Ovary (tissue), 9 donors: ENCODE results near the gene PPP2R5C. TPM values are rescaled to one million over a fixed set of nuclear protein-coding genes. Genes with fewer than 3 reads are reported as not detected.

Experiments used
- DNase-seq, 5 donors: peaks; one replicate each; pipeline ENCODE4 v3.0.0-alpha.2; 2019 to 2020
- H3K27ac ChIP-seq, 2 donors: fragments of 200-600 bp; one replicate each; pipeline versions ENCODE4 v1.5.1 to v1.8.0; 2019 to 2022
- H3K27me3 ChIP-seq: fragments of 200-600 bp; one replicate; pipeline ENCODE4 v1.8.0; 2022
- H3K36me3 ChIP-seq: fragments of 200-600 bp; sonication (generic); one replicate; pipeline ENCODE4 v1.5.1; 2019
- H3K4me1 ChIP-seq: one replicate; pipeline ENCODE4 v1.8.1; 2013; ENCODE audit warnings: mild to moderate bottlenecking, moderate library complexity; ENCODE audit not compliant: insufficient read depth
- H3K4me3 ChIP-seq: fragments of 200-600 bp; sonication (generic); one replicate; pipeline ENCODE4 v1.5.1; 2017
- H3K9me3 ChIP-seq, 2 donors: fragments of 200-600 bp in 1 of 2; sonication (generic) in 1 of 2; one replicate each; pipeline versions ENCODE4 v1.5.1 to v1.8.1; 2013 to 2019; ENCODE audit warnings: mild to moderate bottlenecking in 1 of 2, moderate library complexity in 1 of 2
- CTCF ChIP-seq, 3 donors: fragments of 450-650 bp in 2 of 3; fragments of 200-600 bp in 1 of 3; IDR thresholded peaks; one replicate each; pipeline versions ENCODE4 v1.5.1 to v1.8.0; 2016 to 2022; ENCODE audit warnings: antibody characterized with exemption in 3 of 3, mild to moderate bottlenecking in 1 of 3
- EP300 ChIP-seq: sonication (generic); formaldehyde crosslinking; IDR thresholded peaks from one replicate; pipeline ENCODE4 v1.6.1; 2017; ENCODE audit warnings: antibody characterized with exemption
- POLR2A ChIP-seq: fragments of 450-650 bp; IDR thresholded peaks from one replicate; pipeline ENCODE4 v1.6.1; 2017; ENCODE audit warnings: antibody characterized with exemption, mild to moderate bottlenecking, moderate library complexity
- WGBS, 3 donors: extraction: QIAGEN DNeasy Blood & Tissue Kit in 1 of 3; methylation state at CpG; one replicate each; pipeline versions ENCODE4 v1.1.5 to v1.1.7; 2013 to 2017; 5-methylcytosine and 5-hydroxymethylcytosine counted together
- intact Hi-C, 4 donors: fragments of 100-400 bp; cut with DNase I; formaldehyde crosslinking; loops; one replicate each; pipeline versions ENCODE4 v1.11.0 to v1.15.1; 2022 to 2023
- polyA plus RNA-seq, 2 donors: library from polyadenylated mRNA; stranded (reverse); fragments of 200-250 nt in 1 of 2; fragments of 350-450 nt in 1 of 2; fragmentation: Illumina TruSeq in 1 of 2; extraction: RNeasy Lipid Tissue Mini Kit (QIAGEN cat#74804) in 1 of 2; gene quantifications; one replicate each; pipeline ENCODE4 v1.2.3, GENCODE V29; 2013 to 2014
- total RNA-seq, 7 donors: library from RNA; depleted of rRNA in 2 of 7; stranded (reverse); fragments of >200 nt in 2 of 7; fragmentation: NEBNext Ultra II Directional in 3 of 7; extraction: Animal tissue kit (Norgen Biotek cat#: 25700) in 3 of 7; gene quantifications; one replicate each; pipeline versions ENCODE4 v1.1.0 to v1.2.4, GENCODE V29; 2016 to 2023
- donor health status: DM: no; HTN: no; CAD: no; lungs with moderate emphysema.
- donor health status: DM: no; HTN: no; CAD: no.
- donor health status: Bipolar disorder and iron deficiency.
- donor health status: DM: yes; HTN: yes; CAD: no.
- donor health status: DM: no; HTN: no; CAD: no.
- donor health status: DM: yes; HTN: yes; CAD: no.

The PPP2R5C gene
- total and polyA plus RNA-seq, 9 donors: 52.8 to 136 (median 96.6) TPM

GRCh38 chr14:101960225-101960624 is 198.7 kb downstream of the PPP2R5C start:
- Histone ChIP-seq H3K36me3 (no peaks in the 10 kb centered on the region), H3K9me3 (no peaks in the 10 kb centered on the region), H3K4me1 (no peaks in the 10 kb centered on the region), H3K27me3 (no peaks in the 10 kb centered on the region), H3K27ac (no peak overlapping the region), H3K4me3 (no peak overlapping the region)
- no peak for TF ChIP-seq CTCF (IDR thresholded peaks at IDR 0.05)
- no peak for TF ChIP-seq POLR2A
- intact Hi-C loops: loop anchor here (5.0 to 10.0 kb wide), 6 partner anchors 125 to 255 kb away; partner anchors contain the start of genes HSP90AA1 (in 1 of the 4) and PPP2R5C (in 1 of the 4)
- peak in 1 of 5 donors; percentile 30 for DNase-seq
- WGBS, 3 donors: 49 to 60% (median 56%) methylated on average over 13 of the region's 13 CpGs

GRCh38 chr14:101961011-101961721 is 199.7 kb downstream of the PPP2R5C start:
- intact Hi-C loops: loop anchor here (5.0 to 10.0 kb wide), 6 partner anchors 124 to 256 kb away; partner anchors contain the start of genes HSP90AA1 (in 1 of the 4) and PPP2R5C (in 1 of the 4)
- H3K27ac ChIP-seq: no peak overlapping the region
- no peaks in the 10 kb centered on the region for H3K9me3 ChIP-seq
- peak; percentile 60 to 79 (median 74) for DNase-seq
- no peak overlapping the region for H3K4me3 ChIP-seq
- 28 to 39% (median 30%) methylated on average over 19 of the region's 19 CpGs for WGBS, 3 donors
- no peaks in the 10 kb centered on the region for H3K27me3 ChIP-seq
- TF ChIP-seq EP300 (no peak), CTCF (IDR thresholded peaks at IDR 0.05) (peak; percentile 67 to 82 (median 78)), POLR2A (no peak)
- peaks cover 4% of the 10 kb centered on the region for H3K4me1 ChIP-seq
- no peaks in the 10 kb centered on the region for H3K36me3 ChIP-seq

GRCh38 chr14:101961746-101962502 is 200.4 kb downstream of the PPP2R5C start:
- TF ChIP-seq CTCF (IDR thresholded peaks at IDR 0.05) (no peak), POLR2A (no peak)
- no peak overlapping the region for H3K27ac ChIP-seq

GRCh38 chr14:101962503-101962874 is 201.0 kb downstream of the PPP2R5C start:
- Histone ChIP-seq H3K4me1 (peaks cover 4% of the 10 kb centered on the region), H3K27me3 (no peaks in the 10 kb centered on the region), H3K27ac (no peak overlapping the region), H3K9me3 (no peaks in the 10 kb centered on the region), H3K36me3 (no peaks in the 10 kb centered on the region), H3K4me3 (no peak overlapping the region)
- intact Hi-C loops: loop anchor here (5.0 to 10.0 kb wide), 6 partner anchors 122 to 258 kb away; partner anchors contain the start of genes HSP90AA1 (in 1 of the 4) and PPP2R5C (in 1 of the 4)
- DNase-seq: peak in 3 of 5 donors; percentile 48 to 58 (median 56)
- no peak for TF ChIP-seq CTCF (IDR thresholded peaks at IDR 0.05)
- TF ChIP-seq POLR2A: no peak
- TF ChIP-seq EP300: no peak
- 37 to 45% (median 42%) methylated on average over 5 of the region's 5 CpGs for WGBS, 3 donors

More at GRCh38 chr14:101961746-101962502, 200.4 kb downstream of the PPP2R5C start:
- Histone ChIP-seq H3K9me3 (no peaks in the 10 kb centered on the region), H3K36me3 (no peaks in the 10 kb centered on the region), H3K4me1 (peaks cover 4% of the 10 kb centered on the region), H3K4me3 (no peak overlapping the region), H3K27me3 (no peaks in the 10 kb centered on the region)
- intact Hi-C loops: loop anchor here (5.0 to 10.0 kb wide), 6 partner anchors 123 to 257 kb away; partner anchors contain the start of genes HSP90AA1 (in 1 of the 4) and PPP2R5C (in 1 of the 4)
- DNase-seq: peak in 1 of 5 donors; percentile 36
- 79 to 86% (median 82%) methylated on average over 9 of the region's 9 CpGs for WGBS, 3 donors
